ENCODE measurements around the gene OSBPL10. TPM values are rescaled to one million over a fixed set of nuclear protein-coding genes. Genes with fewer than 3 reads are reported as not detected.

The OSBPL10 gene
- total RNA-seq, 4 donors from 2014 or later, result 30.0 to 49.7 (median 43.7) TPM

GRCh38 chr3:31793821-31794220, 187.2 kb downstream of the OSBPL10 start:
- DNase-seq, result no peak
- TF ChIP-seq CTCF (IDR thresholded peaks at IDR 0.05), result no peak
- TF ChIP-seq POLR2A (IDR thresholded peaks at IDR 0.05), result no peak
- H3K9me3 ChIP-seq, result no peaks in the 10 kb centered on the region
- no peak overlapping the region for H3K27ac ChIP-seq
- H3K4me1 ChIP-seq, result no peaks in the 10 kb centered on the region
- no peaks in the 10 kb centered on the region for H3K27me3 ChIP-seq
- H3K4me3 ChIP-seq, result no peak overlapping the region
- no peaks in the 10 kb centered on the region for H3K36me3 ChIP-seq
- intact Hi-C loops (cut with DNase I; ENCODE audit: low total_unique reads), result no loop called here

DNA sequence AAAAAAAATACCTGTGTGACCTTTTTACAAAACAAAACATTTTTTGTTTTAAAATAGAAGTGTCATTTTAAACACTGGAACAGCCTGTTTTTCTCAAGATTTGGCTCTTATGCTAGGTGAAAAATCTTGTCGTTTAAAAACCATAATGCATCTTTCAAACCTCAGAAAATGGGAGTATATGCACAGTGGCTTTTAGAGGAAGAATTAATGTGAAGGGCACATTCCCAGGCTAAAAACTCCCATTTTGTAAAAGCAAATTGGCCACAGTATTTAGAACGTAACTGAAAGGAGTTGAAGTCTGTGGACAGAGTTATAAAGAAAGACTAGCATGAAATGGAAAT, 190.0 kb downstream of the OSBPL10 start:
- Histone ChIP-seq H3K27me3 (no peaks in the 10 kb centered on the region), H3K4me1 (no peaks in the 10 kb centered on the region), H3K27ac (peak overlapping the region in 1 of 2 donors; percentile 48), H3K9me3 (no peaks in the 10 kb centered on the region), H3K36me3 (no peaks in the 10 kb centered on the region), H3K4me3 (no peak overlapping the region)
- DNase-seq, result no peak
- TF ChIP-seq POLR2A (IDR thresholded peaks at IDR 0.05) (no peak), CTCF (IDR thresholded peaks at IDR 0.05) (no peak)
- intact Hi-C loops (cut with DNase I; ENCODE audit: low total_unique reads), result no loop called here

- H3K36me3 ChIP-seq, result no peaks in the 10 kb centered on the region
- TF ChIP-seq POLR2A (IDR thresholded peaks at IDR 0.05), result no peak
- no peak for TF ChIP-seq CTCF (IDR thresholded peaks at IDR 0.05)
- H3K4me1 ChIP-seq, result no peaks in the 10 kb centered on the region
- H3K9me3 ChIP-seq, result no peaks in the 10 kb centered on the region
- DNase-seq, result no peak
- H3K27ac ChIP-seq, result peak overlapping the region in 1 of 2 donors; percentile 48
- H3K4me3 ChIP-seq, result no peak overlapping the region
- no peaks in the 10 kb centered on the region for H3K27me3 ChIP-seq
- intact Hi-C loops (cut with DNase I; ENCODE audit: low total_unique reads), result no loop called here
Observed at GRCh38 chr3:31790193-31791089, 190.6 kb downstream of the OSBPL10 start.

DNA sequence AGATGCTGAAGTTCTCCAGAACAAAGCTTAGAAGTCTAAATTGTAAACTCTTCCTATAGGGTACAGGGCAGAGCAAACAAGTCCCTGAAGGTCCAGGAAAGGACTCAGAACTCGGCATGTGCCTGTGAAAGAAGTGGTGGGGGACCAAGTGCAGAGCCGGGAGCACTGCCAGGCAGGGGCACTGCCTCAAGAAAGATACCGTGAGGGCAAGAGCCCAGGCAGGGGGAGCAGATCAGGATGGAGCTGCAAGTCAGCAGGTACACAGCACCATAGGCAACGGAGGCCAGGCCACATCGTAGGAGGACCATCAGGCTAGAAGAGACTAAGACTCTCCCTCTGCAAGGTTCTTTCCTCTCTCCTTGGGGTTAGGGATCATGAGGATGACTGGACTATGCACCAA, 191.6 kb downstream of the OSBPL10 start:
- intact Hi-C loops (cut with DNase I; ENCODE audit: low total_unique reads), result no loop called here
- Histone ChIP-seq H3K27ac (no peak overlapping the region), H3K4me1 (no peaks in the 10 kb centered on the region), H3K27me3 (no peaks in the 10 kb centered on the region), H3K4me3 (no peak overlapping the region), H3K9me3 (no peaks in the 10 kb centered on the region), H3K36me3 (no peaks in the 10 kb centered on the region)
- no peak for TF ChIP-seq CTCF (IDR thresholded peaks at IDR 0.05)
- TF ChIP-seq POLR2A (IDR thresholded peaks at IDR 0.05), result no peak
- DNase-seq, result no peak

GRCh38 chr3:31785734-31786133, 195.3 kb downstream of the OSBPL10 start:
- Histone ChIP-seq H3K27me3 (no peaks in the 10 kb centered on the region), H3K4me1 (no peaks in the 10 kb centered on the region), H3K27ac (peak overlapping the region; percentile 45 to 72), H3K9me3 (no peaks in the 10 kb centered on the region), H3K4me3 (no peak overlapping the region), H3K36me3 (no peaks in the 10 kb centered on the region)
- no peak for TF ChIP-seq CTCF (IDR thresholded peaks at IDR 0.05)
- no peak for TF ChIP-seq POLR2A (IDR thresholded peaks at IDR 0.05)
- no peak for DNase-seq
- intact Hi-C loops (cut with DNase I; ENCODE audit: low total_unique reads), result no loop called here
